Measurements from ENCODE around the gene ANKS1B.

ANKS1B gene

GRCh38 chr12:99393763-99394162 is 591.0 kb downstream of the ANKS1B start:
- no peak for TF ChIP-seq CTCF (IDR thresholded peaks at IDR 0.05; ENCODE audit: low read depth, low read length)
- H3K4me1 ChIP-seq: no peaks in the 10 kb centered on the region
- H3K27me3 ChIP-seq: no peaks in the 10 kb centered on the region
- no peaks in the 10 kb centered on the region for H3K36me3 ChIP-seq
- no peak for DNase-seq
- H3K4me3 ChIP-seq (ENCODE audit: low read depth, low read length): no peak overlapping the region
- H3K9me3 ChIP-seq: no peaks in the 10 kb centered on the region

GRCh38 chr12:99392091-99392850 is 592.5 kb downstream of the ANKS1B start:
- TF ChIP-seq CTCF (IDR thresholded peaks at IDR 0.05; ENCODE audit: low read depth, low read length): no peak
- Histone ChIP-seq H3K36me3 (no peaks in the 10 kb centered on the region), H3K27me3 (no peaks in the 10 kb centered on the region), H3K4me1 (no peaks in the 10 kb centered on the region), H3K4me3 (ENCODE audit: low read depth, low read length) (no peak overlapping the region), H3K9me3 (no peaks in the 10 kb centered on the region)
- DNase-seq: no peak

GRCh38 chr12:99390707-99391106 is 594.0 kb downstream of the ANKS1B start:
- no peaks in the 10 kb centered on the region for H3K36me3 ChIP-seq
- no peaks in the 10 kb centered on the region for H3K27me3 ChIP-seq
- no peaks in the 10 kb centered on the region for H3K9me3 ChIP-seq
- no peaks in the 10 kb centered on the region for H3K4me1 ChIP-seq
- peak; percentile 9 for DNase-seq
- no peak overlapping the region for H3K4me3 ChIP-seq (ENCODE audit: low read depth, low read length)
- TF ChIP-seq CTCF (IDR thresholded peaks at IDR 0.05; ENCODE audit: low read depth, low read length): no peak

GRCh38 chr12:99389751-99390150 is 595.0 kb downstream of the ANKS1B start:
- Histone ChIP-seq H3K4me1 (no peaks in the 10 kb centered on the region), H3K4me3 (ENCODE audit: low read depth, low read length) (no peak overlapping the region), H3K9me3 (no peaks in the 10 kb centered on the region), H3K27me3 (no peaks in the 10 kb centered on the region), H3K36me3 (no peaks in the 10 kb centered on the region)
- TF ChIP-seq CTCF (IDR thresholded peaks at IDR 0.05; ENCODE audit: low read depth, low read length): no peak
- DNase-seq: no peak

- H3K4me3 ChIP-seq (ENCODE audit: low read depth, low read length): no peak overlapping the region
- H3K4me1 ChIP-seq: no peaks in the 10 kb centered on the region
- no peaks in the 10 kb centered on the region for H3K27me3 ChIP-seq
- TF ChIP-seq CTCF (IDR thresholded peaks at IDR 0.05; ENCODE audit: low read depth, low read length): no peak
- no peak for DNase-seq
- no peaks in the 10 kb centered on the region for H3K9me3 ChIP-seq
- no peaks in the 10 kb centered on the region for H3K36me3 ChIP-seq
Measured at GRCh38 chr12:99388671-99389195, 596.0 kb downstream of the ANKS1B start.

GRCh38 chr12:99387661-99388060 is 597.1 kb downstream of the ANKS1B start:
- H3K4me1 ChIP-seq: no peaks in the 10 kb centered on the region
- H3K27me3 ChIP-seq: no peaks in the 10 kb centered on the region

More at GRCh38 chr12:99387661-99388060, 597.1 kb downstream of the ANKS1B start:
- no peak for DNase-seq
- Histone ChIP-seq H3K9me3 (no peaks in the 10 kb centered on the region), H3K36me3 (no peaks in the 10 kb centered on the region), H3K4me3 (ENCODE audit: low read depth, low read length) (no peak overlapping the region)
- TF ChIP-seq CTCF (IDR thresholded peaks at IDR 0.05; ENCODE audit: low read depth, low read length): no peak
